GM19395 (cell line): Measurements from ENCODE around the gene PRSS53.
A peak's percentile ranks its signal among the peaks of the same experiment; 100 is the strongest.

Source experiments
- ATAC-seq: cut with Tn5 transposase; IDR thresholded peaks from one replicate; pipeline ENCODE4 v1.9.1; 2021; ENCODE audit warnings: mild to moderate bottlenecking, moderate library complexity; ENCODE audit not compliant: unreplicated experiment

The PRSS53 gene

DNA sequence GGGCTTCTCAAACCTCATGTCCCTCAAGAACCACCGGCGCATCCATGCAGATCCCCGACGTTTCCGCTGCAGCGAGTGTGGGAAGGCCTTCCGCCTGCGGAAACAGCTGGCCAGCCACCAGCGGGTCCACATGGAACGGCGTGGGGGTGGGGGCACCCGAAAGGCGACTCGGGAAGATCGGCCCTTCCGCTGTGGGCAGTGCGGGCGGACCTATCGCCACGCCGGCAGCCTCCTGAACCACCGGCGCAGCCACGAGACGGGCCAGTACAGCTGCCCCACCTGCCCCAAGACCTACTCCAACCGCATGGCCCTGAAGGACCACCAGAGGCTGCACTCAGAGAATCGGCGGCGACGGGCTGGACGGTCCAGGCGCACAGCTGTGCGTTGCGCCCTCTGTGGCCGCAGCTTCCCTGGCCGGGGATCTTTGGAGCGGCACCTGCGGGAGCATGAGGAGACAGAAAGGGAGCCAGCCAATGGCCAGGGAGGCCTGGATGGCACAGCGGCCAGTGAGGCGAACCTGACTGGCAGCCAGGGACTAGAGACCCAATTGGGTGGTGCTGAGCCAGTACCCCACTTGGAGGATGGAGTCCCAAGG lies 8.6 kb downstream of the PRSS53 start:
- ATAC-seq, result no peak

DNA sequence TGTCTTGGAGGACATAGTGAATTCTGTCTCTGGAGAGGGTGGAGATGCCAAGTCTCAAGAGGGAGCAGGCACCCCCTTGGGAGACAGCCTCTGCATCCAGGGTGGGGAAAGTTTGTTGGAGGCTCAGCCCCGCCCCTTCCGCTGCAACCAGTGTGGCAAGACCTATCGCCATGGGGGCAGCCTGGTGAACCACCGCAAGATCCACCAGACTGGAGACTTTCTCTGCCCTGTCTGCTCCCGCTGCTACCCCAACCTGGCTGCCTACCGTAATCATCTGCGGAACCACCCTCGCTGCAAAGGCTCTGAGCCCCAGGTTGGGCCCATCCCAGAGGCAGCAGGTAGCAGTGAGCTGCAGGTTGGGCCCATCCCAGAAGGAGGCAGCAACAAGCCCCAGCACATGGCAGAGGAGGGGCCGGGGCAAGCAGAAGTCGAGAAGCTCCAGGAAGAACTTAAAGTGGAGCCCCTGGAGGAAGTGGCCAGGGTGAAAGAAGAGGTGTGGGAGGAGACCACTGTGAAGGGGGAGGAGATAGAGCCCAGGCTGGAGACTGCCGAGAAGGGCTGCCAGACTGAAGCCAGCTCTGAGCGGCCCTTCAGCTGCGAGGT lies 9.3 kb downstream of the PRSS53 start:
- no peak for ATAC-seq

DNA sequence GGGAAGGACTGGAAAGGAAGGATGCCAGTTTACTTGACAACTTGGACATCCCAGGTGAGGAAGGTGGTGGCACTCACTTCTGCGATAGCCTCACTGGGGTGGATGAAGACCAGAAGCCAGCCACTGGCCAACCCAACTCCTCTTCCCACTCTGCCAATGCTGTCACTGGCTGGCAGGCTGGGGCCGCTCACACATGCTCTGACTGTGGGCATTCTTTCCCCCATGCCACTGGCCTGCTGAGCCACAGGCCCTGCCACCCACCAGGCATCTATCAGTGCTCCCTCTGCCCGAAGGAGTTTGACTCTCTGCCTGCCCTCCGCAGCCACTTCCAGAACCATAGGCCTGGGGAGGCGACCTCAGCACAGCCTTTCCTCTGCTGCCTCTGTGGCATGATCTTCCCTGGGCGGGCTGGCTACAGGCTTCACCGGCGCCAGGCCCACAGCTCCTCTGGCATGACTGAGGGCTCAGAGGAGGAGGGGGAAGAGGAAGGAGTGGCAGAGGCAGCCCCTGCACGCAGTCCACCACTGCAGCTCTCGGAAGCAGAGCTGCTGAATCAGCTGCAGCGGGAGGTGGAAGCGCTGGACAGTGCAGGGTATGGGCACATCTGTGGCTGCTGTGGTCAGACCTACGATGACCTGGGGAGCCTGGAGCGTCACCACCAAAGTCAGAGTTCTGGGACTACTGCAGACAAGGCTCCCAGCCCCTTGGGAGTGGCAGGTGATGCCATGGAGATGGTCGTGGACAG lies 10.0 kb downstream of the PRSS53 start:
- no peak for ATAC-seq

DNA sequence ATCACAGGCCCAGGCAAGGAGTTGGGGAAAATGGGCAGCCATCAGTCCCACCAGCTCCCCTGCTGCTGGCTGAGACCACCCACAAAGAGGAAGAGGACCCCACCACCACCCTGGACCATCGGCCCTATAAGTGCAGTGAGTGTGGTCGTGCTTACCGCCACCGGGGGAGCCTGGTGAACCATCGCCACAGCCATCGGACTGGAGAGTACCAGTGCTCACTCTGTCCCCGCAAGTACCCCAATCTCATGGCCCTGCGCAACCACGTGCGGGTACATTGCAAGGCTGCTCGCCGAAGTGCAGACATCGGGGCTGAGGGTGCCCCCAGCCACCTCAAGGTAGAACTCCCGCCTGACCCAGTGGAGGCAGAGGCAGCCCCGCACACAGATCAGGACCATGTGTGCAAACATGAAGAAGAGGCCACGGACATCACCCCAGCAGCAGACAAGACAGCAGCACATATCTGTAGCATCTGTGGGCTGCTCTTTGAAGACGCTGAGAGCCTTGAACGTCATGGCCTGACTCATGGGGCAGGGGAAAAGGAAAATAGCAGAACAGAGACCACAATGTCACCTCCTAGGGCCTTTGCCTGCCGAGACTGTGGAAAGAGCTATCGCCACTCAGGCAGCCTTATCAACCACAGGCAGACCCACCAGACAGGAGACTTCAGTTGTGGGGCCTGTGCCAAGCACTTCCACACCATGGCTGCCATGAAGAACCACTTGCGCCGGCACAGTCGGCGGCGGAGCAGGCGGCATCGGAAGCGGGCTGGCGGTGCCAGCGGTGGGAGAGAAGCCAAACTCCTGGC lies 10.9 kb downstream of the PRSS53 start:
- ATAC-seq, result no peak

DNA sequence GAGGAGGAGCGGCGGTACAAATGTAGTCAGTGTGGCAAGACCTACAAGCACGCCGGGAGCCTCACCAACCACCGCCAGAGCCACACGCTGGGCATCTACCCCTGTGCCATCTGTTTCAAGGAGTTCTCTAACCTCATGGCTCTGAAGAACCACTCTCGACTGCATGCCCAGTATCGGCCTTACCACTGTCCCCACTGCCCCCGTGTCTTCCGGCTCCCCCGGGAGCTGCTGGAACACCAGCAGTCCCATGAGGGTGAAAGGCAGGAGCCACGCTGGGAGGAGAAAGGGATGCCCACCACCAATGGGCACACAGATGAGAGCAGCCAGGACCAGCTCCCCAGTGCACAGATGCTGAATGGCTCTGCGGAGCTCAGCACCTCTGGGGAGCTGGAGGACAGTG lies 11.7 kb downstream of the PRSS53 start:
- no peak for ATAC-seq

DNA sequence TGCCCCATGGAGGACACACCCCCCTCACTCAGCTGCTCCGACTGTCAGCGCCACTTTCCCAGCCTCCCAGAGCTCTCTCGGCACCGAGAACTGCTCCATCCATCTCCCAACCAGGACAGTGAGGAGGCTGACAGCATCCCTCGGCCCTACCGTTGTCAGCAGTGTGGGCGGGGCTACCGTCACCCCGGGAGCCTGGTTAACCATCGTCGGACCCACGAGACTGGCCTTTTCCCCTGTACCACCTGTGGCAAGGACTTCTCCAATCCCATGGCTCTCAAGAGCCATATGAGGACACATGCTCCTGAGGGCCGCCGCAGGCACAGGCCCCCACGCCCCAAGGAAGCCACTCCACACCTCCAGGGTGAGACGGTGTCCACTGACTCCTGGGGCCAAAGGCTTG lies 12.4 kb downstream of the PRSS53 start:
- ATAC-seq, result no peak

DNA sequence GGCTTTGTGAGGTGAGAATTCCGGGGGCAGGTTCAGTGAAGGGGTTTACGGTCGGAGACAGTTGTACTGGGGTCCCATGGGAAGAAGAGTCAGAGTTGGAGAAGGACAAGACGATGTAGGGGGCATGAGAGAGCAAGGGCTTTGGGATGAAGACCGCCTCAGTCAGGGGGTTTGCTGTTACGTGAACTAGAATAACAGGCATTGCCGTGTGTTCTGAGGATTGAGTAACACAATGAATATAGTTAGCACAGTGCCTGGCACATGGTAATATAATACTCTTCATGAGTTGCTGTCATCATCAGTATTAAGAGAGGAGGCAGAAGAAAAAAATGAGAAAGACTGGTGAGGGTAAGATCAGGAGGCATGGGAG lies 13.9 kb downstream of the PRSS53 start:
- ATAC-seq, result no peak

DNA sequence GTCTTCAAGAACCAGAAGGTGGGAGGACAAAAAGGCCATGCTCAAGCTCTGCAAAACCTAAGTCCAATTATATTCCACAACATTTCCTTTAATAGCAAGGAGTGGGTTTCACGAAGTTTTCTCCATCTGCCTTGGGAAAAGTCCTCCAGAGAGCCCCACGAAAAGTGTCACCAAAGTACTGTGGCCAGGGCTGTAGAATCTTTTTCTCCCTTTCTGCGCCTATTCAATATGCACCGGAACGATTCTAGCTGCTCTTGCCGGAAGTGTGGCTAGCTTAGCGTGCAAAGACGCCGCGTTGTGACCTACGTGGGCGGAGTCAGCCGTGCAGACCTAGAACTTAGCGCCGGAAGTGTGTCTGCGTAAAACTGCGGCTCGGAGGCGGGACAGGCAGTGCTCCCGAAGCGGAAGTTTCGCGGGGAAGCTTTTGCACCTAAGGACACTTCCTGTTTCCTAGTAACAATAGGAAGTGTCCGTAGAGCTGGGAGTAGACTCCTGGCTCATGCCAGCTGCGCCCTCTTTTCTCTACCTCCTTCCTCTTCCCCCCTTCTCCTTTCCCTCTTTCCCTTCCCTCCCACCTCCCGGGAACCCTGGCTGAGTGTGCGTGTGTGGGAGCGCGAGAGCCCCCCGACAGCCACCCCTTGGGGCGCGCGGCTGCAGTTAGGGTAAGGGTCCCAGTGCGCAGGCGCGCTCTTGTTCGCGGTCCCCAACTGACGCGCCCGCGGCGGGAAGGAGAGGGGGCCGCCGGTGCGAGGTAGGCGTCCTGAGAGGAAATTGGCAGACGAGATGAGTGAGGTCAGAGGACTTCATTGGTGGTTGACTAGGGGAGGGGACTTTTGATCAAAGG lies 14.6 kb downstream of the PRSS53 start, which contains the start of the genes ZNF646 and ZNF668:
ZNF646 (plus strand) TSS at position 453 of the 844 bp plus-strand sequence. CDS start 1,903 bp downstream, outside the sequence.
ZNF668 (minus strand) TSS at position 271 of the 844 bp plus-strand sequence. CDS start 9,781 bp downstream, outside the sequence.
- peak; percentile 72 for ATAC-seq

DNA sequence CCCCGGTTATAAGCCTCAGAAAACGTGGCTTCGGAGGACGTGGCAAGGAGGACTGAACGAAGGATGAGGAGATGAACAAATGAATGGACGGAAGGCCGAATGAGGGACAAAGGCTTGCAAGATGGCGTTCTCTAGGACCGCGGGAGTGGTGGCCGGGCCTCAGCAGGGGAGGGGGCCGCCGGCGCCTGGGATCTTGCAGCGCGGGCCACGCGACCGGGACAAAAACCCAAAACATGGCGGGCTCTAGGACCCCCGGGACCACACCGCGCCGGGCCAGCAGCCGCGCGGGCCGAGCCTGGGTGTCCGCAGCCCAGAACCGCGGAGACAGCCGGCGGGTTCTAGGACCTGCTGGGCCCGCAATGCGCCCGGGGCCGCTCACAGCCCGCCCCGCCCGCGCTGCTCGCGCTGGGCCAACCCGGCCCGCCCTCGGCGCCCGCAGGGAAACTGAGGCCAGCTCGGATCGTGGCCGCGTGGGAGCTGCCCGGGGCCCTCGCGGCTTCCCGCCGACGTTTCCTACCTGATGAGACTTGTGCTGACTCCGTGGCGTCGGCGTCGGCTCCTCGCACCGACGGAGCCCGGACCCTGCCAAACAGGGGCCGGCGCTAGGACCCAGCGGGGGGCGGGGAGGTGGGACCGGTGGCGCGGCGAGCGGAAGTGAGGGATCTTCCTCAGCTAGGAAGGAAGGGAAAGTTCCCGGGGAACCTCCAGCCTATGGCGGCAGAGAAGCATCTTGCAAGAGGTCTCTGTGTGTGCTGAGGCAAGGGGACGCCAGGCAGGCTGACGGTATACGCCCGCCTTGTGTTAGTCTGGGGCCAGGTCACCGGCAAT lies 15.4 kb downstream of the PRSS53 start:
- peak; percentile 54 for ATAC-seq

DNA sequence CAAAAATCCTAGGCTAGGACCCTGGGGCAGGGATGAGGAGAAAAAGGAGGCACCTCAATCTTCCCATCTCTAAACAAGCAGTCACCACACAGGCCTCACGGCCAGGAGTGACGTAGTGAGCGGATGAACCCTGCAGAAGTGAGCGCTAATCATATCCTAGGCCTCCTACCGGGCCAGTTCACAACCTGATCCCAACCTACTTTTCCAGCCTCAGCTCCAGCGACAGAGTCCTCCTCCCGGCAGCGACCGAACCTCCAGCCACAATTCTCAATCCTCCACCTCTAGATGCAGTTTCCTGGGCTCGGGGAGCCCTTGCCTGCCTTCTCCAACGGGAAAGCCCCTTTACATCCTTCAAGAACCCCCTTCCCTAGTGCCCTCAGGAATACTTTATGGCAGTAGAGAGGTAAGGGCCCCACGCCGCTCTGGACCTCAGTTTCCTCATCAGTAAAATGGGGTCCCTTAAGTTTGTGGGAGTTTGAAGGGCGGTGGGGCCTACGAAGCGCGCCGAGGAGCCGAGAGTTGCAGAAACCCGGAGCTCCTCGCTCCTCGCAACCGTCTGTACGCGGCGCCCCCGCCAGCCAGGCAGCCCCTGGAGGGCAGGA lies 16.1 kb downstream of the PRSS53 start:
- ATAC-seq, result no peak

DNA sequence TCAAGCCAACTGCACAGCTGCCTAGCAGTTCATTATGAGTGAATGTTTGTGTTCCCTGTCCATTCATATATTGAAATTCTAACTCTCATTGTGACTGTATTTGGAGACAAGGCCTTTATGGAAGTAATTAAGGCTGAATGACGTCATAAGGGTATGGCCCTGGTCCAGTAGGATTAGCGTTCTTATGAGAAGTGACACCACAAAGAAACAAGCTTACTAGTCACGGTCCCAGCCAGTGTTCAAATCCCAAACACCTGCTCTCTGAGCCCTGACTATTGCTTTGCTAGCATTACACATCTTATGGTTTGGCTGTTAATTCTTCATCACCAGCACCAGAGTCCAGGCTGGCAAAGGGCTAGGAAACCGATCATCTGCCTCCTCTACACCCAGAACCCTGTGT lies 16.9 kb downstream of the PRSS53 start:
- no peak for ATAC-seq

DNA sequence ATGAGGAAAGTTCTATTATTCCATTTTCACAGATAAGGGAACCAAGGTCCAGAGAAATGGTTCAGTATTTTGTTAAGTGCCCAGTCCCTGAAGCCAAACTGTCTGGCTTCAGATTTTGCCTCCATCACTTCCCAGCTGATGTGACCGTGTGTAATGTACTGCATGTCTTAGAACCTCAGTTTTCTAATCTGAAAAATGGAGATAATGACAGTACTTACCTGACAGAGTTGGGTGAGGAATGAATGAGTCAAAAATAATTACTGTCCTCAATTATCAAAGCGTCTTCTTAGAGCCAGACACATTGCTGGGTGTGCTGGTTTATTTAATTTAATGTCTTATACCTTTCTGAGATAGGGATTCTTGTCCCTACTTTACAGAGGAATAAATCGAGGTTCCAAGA lies 21.4 kb downstream of the PRSS53 start:
- no peak for ATAC-seq

DNA sequence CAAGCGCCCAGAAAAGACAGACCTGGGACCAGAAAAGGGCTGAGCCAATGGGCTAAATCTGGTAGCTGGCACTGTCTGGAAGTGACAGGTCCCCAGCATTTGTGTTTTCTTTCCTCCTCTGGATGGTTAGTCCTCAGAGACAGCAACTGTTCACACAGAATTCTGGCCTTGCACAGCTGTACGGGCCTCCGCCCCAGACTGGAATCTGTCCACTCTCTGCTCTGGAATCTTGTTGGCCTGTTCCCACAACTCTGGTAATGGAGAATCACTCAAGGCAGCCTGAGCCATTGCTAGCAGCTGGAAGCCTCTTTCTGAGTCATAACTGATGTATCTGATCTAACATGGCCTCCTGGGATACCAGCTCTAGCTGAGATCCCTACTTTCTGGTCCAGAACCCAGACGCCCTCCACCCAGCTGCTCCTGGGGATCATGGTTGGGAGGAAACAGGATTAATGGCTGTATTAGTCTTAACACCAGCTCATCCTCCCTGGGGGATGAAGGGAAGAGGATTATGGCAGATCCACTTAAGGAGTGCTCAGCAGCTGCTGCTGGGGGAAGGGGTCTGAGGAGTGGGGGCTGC lies 23.8 kb downstream of the PRSS53 start:
- no peak for ATAC-seq

DNA sequence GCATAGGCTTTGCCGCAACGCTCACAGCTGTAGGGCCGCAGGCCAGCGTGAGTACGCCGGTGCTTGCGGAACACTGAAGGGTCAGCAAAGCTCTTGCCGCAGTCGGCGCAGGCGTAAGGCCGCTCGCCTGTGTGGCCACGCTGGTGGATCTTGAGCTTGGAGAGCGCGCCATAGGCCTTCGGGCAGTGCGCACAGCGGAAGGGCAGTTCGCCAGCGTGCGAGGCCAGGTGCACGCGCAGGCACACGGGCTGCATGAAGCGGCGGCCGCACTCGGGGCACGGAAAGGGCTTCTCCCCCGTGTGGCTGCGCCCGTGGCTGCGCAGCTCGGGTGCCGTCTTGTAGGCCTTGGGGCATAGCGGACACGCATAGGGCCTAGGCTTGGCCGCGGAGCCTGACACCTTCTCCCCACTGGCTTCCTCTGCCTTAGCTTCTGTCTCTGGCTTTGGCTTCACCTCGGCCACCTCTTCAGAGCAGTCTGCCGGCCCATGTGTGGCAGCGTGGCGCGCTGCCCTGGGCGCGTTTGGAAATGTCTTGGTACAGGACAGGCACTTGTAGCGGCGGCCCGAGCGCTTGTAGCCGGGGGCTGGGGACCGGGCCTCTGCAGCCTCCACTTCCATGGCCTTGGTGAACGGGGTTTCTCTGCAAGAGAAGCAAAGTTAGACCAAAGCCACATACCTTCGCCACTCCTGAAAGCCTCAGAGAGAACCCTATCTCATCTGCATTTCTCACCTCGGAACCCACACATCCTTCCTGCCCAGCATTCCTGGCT lies 24.7 kb downstream of the PRSS53 start:
- no peak for ATAC-seq

DNA sequence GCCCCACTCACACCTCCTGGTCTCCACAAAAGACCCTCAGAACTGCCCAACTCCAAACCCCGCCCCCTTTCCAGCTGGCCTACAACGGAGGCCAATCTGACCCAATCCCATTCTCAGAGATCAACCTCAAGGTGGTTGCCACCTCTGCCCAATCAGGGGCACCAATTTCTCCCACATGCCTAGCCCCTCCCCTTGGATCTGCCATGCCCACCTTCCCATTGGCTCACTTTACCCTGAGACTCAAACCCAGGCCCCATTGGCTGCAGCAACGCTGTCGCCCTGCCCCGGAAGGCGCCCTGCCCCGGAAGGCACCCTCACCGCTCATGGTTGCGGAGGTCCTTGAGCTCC lies 25.3 kb downstream of the PRSS53 start:
- ATAC-seq, result no peak

DNA sequence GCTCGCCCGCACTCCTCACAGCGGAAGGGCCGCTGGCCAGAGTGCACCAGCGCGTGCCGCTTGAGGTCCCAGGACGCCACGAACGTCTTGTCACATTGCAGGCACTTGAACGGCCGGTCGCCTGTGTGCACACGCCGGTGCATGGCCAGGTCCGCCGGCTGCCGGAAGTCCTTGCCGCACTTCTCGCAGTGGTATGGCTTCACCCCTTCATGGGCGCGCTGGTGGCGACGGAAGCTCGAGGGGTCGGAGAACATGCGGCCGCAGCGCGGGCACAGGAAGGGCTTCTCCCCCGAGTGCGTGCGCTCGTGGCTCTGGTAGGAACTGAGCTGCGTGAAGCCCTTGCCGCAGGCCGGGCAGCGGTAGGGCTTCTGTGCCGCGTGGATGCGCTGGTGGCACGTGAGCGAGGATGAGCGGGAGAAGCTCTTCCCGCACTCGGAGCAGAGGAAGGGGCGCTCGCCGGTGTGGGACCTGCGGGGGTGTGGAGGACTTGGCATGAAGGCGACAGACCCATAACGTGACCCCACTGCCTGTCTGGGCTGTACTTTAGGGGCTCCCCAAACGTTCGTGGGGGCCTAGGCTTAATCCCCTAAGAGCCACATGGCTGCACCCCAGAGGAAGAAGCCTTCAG lies 26.8 kb downstream of the PRSS53 start:
- ATAC-seq, result no peak

DNA sequence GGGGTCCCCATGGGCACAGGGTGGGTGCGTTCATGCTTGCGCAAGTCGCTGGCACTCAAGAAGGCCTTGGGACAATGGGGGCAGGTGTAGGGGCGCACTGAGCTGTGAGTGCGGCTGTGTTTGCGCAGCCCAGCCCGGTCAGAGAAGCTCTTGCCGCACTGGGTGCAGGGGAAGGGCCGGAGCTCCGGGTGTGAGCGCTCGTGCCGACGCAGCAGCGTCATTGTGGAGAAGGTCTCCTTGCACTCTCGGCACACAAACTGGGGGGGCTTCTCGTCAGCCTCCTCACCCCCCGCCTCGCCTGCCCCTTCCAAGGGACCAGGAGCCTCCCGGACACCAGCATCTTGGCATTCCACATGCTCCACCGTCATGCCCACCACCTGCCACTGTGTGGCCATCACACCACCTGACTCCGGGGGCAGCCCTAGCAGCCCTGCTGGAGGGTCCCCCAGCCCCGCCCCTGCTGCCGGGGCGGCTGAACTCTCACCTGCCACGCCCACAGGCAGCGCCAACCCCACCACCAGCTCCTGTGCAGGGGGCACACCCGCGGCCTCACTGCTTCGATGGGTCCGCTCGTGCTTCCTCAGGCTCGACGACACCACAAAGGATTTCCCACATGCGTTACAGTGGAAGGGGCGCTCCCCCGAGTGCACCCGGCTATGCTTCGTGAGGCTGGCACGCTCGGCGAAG lies 27.5 kb downstream of the PRSS53 start:
- ATAC-seq, result no peak
